Activated T-helper 1 cell treated with anti-CD3 and anti-CD28 coated beads, Interleukin-12 subunit alpha, Interleukin-12 subunit beta, Interleukin-2, Interleukin-4 antibody, amounts not matched to agents 30 ng/mL and 10 ng/mL and 1 ng/mL, durations not matched to agents 14 hours and 24 hours and 36 hours (primary cell): ENCODE results near the gene DMRTB1. TPM values are rescaled to one million over a fixed set of nuclear protein-coding genes. Genes with fewer than 3 reads are reported as not detected.

Experiments
- DNase-seq: peaks from one replicate; pipeline ENCODE4 v3.0.0; 2021; ENCODE audit warnings: low spot score
- H3K27ac Mint-ChIP-seq: one replicate; pipeline ENCODE4 v1.8.0; 2021; ENCODE audit warnings: mild to moderate bottlenecking, mixed read lengths
- H3K27me3 Mint-ChIP-seq: one replicate; pipeline ENCODE4 v1.8.0; 2022; ENCODE audit warnings: mild to moderate bottlenecking, moderate library complexity, mixed read lengths; ENCODE audit not compliant: insufficient read depth
- H3K36me3 Mint-ChIP-seq: one replicate; pipeline ENCODE4 v1.8.0; 2021; ENCODE audit warnings: low read depth, mixed read lengths
- H3K4me1 Mint-ChIP-seq: one replicate; pipeline ENCODE4 v1.8.0; 2021; ENCODE audit warnings: low read depth, mixed read lengths
- H3K4me3 Mint-ChIP-seq: one replicate; pipeline ENCODE4 v1.8.0; 2021; ENCODE audit warnings: mild to moderate bottlenecking, moderate library complexity, mixed read lengths
- H3K9me3 Mint-ChIP-seq: one replicate; pipeline ENCODE4 v1.8.0; 2021; ENCODE audit warnings: mixed read lengths
- intact Hi-C: fragments of 100-400 bp; cut with micrococcal nuclease; formaldehyde crosslinking; loops from one replicate; pipeline ENCODE4 v1.15.1; 2024
- total RNA-seq: library from RNA; stranded (reverse); gene quantifications from 2 replicates; pipeline ENCODE4 v1.2.3, GENCODE V29; 2022

Gene DMRTB1
- total RNA-seq, 1 donor from 2014 or later = not detected

GRCh38 chr1:53461323-53462044 lies 2.3 kb downstream of the DMRTB1 start:
- H3K4me3 Mint-ChIP-seq = no peak overlapping the region
- no peak overlapping the region for H3K27ac Mint-ChIP-seq
- intact Hi-C loops = no loop called here
- no peaks in the 10 kb centered on the region for H3K4me1 Mint-ChIP-seq
- no peaks in the 10 kb centered on the region for H3K36me3 Mint-ChIP-seq
- no peak for DNase-seq
- H3K9me3 Mint-ChIP-seq = no peaks in the 10 kb centered on the region
- no peaks in the 10 kb centered on the region for H3K27me3 Mint-ChIP-seq

DNA sequence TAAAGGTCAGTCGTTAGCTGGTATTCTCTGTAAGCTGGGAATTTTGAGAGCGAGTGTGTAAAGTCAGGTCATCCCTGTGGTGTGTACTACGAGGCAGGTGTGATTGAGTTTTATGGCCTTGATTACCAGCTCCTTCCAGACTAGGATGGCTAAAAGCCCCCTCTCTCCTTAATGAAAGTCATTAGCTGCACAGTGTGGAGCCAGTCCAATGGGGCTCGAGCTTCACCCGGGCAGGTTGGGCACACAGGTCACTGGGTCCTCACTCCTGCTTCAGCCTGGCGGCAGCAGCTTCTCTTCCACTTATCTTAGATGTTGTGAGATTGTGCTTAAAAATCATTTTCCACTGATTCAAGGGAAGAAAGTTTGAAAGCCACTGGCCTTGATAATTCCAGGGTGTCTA lies 3.0 kb downstream of the DMRTB1 start:
- Mint-ChIP-seq H3K4me3 (no peak overlapping the region), H3K27me3 (no peaks in the 10 kb centered on the region), H3K4me1 (no peaks in the 10 kb centered on the region), H3K36me3 (no peaks in the 10 kb centered on the region), H3K27ac (no peak overlapping the region), H3K9me3 (no peaks in the 10 kb centered on the region)
- no peak for DNase-seq
- intact Hi-C loops = no loop called here

DNA sequence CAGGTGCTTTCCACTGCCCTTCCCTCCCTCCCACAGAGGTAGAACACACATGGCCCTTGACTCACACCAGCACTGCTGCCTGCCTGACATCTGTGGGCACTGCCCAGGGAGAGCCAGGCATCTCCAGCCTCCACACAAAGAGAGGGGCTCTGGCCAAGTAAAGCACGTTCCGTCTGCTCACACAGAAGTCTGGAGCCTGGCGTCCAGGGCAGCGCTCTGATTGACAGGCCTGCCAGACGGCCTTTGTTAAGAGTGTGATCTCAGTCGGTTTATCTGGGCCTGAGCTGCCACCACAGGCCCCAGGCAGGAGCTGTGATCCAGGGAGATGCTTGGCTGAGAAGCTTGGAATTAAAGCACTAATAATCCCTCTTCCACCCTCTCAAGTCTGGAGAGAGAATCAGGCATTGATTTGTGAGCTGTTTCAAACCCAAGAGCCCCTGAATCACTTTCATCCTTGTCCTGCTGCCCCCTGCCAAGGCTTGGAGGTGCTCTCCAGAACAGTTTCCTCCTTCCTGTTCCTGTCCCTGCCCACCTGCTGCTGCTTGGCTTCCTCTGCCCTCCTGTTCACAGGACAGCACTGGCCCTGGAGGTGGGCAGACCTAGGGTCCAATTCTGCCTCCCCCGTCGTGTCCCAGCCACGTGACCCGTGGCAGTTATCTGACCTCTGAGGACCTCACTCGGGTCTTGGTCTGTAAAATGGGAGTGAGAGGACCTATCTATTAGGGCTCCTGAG lies 3.7 kb downstream of the DMRTB1 start:
- Mint-ChIP-seq H3K36me3 (no peaks in the 10 kb centered on the region), H3K4me1 (no peaks in the 10 kb centered on the region), H3K9me3 (no peaks in the 10 kb centered on the region), H3K27me3 (peaks cover 3% of the 10 kb centered on the region), H3K27ac (no peak overlapping the region), H3K4me3 (no peak overlapping the region)
- no peak for DNase-seq
- intact Hi-C loops = no loop called here

GRCh38 chr1:53463961-53464899 lies 5.0 kb downstream of the DMRTB1 start:
- no peak for DNase-seq
- H3K9me3 Mint-ChIP-seq = no peaks in the 10 kb centered on the region
- intact Hi-C loops = no loop called here
- H3K4me1 Mint-ChIP-seq = no peaks in the 10 kb centered on the region
- H3K27me3 Mint-ChIP-seq = peaks cover 3% of the 10 kb centered on the region
- H3K4me3 Mint-ChIP-seq = no peak overlapping the region
- no peaks in the 10 kb centered on the region for H3K36me3 Mint-ChIP-seq
- H3K27ac Mint-ChIP-seq = no peak overlapping the region

DNA sequence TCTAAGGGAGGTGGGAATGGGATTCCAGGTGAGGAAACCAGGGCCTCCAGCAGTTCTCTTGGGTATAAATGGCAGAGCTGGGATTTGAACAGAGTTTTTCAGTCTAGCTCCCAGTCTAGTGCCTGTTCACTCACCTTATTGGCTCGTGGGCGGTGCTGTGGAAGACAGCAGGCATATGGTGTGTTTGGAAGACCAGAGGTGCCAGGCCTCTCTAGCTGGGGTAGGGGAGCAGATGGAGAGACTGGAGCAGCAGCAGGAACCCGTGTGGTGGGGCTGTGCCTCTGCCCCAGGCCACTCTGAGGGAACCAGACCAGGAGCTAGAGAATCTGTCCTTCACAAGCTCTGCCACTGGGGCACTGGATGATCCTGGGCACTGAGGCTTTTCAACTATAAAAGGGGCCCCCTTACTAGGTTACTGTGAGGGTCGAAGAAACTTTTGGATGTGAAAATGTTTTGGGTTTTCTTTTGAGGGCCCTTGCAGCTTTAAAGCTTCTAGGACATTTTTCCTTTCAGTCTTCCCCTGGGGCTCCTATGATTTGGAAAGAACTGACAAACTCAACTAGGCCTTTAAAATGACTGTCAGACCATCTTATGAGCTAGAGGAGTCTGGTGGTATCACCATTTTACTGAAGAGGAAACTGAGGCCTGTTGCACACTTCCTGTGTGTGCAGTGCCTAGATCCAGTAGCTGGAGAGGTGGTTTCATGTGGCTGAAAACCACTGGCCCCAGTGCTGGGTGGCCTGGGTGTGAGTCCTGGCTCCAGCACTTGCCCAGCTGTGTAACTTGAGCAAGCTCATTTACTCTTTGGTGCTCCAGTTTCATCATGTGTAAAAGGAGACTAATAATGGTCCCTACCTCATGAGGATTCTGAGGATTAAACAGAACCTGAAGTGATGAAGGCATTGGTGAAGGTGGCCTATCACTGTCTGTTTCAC lies 6.1 kb downstream of the DMRTB1 start:
- H3K27ac Mint-ChIP-seq = no peak overlapping the region
- H3K9me3 Mint-ChIP-seq = no peaks in the 10 kb centered on the region
- no peak overlapping the region for H3K4me3 Mint-ChIP-seq
- DNase-seq = no peak
- H3K36me3 Mint-ChIP-seq = no peaks in the 10 kb centered on the region
- intact Hi-C loops = no loop called here
- no peaks in the 10 kb centered on the region for H3K4me1 Mint-ChIP-seq
- peaks cover 3% of the 10 kb centered on the region for H3K27me3 Mint-ChIP-seq

- Mint-ChIP-seq H3K27ac (no peak overlapping the region), H3K4me3 (no peak overlapping the region), H3K4me1 (no peaks in the 10 kb centered on the region), H3K36me3 (no peaks in the 10 kb centered on the region), H3K9me3 (no peaks in the 10 kb centered on the region), H3K27me3 (peaks cover 3% of the 10 kb centered on the region)
- no peak for DNase-seq
- intact Hi-C loops = no loop called here
Measured at GRCh38 chr1:53467391-53467790, 8.2 kb downstream of the DMRTB1 start.

GRCh38 chr1:53468374-53468773 lies 9.2 kb downstream of the DMRTB1 start:
- no peak overlapping the region for H3K4me3 Mint-ChIP-seq
- H3K9me3 Mint-ChIP-seq = no peaks in the 10 kb centered on the region
- intact Hi-C loops = no loop called here
- no peak for DNase-seq
- H3K36me3 Mint-ChIP-seq = no peaks in the 10 kb centered on the region
- H3K27me3 Mint-ChIP-seq = peaks cover 3% of the 10 kb centered on the region
- H3K4me1 Mint-ChIP-seq = no peaks in the 10 kb centered on the region
- no peak overlapping the region for H3K27ac Mint-ChIP-seq

DNA sequence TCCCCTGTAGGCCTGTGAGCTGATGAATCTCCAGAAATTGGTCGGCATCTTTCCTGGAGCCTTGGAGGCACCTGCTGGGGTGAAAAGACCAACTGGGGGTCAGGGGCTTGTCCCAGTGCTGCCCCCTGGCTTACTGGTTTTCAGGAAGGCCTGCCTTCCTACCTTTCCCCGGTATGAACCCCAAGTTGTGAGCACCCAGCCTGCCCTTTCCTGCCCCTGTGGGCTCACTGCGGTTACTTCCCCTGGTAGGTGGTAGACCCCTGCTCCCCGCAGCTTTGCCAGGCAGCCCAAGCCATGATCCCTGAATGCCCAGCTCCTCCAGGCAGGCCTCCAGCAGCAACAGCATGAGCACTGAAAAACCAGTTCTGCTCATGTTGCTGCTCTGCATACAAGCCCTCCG lies 10.2 kb downstream of the DMRTB1 start:
- H3K9me3 Mint-ChIP-seq = no peaks in the 10 kb centered on the region
- no peaks in the 10 kb centered on the region for H3K36me3 Mint-ChIP-seq
- peaks cover 4% of the 10 kb centered on the region for H3K27me3 Mint-ChIP-seq
- no peak for DNase-seq
- no peak overlapping the region for H3K27ac Mint-ChIP-seq
- intact Hi-C loops = no loop called here
- no peaks in the 10 kb centered on the region for H3K4me1 Mint-ChIP-seq
- no peak overlapping the region for H3K4me3 Mint-ChIP-seq

GRCh38 chr1:53470155-53470554 lies 11.0 kb downstream of the DMRTB1 start:
- peaks cover 6% of the 10 kb centered on the region for H3K27me3 Mint-ChIP-seq
- intact Hi-C loops = no loop called here
- no peaks in the 10 kb centered on the region for H3K9me3 Mint-ChIP-seq
- DNase-seq = no peak
- H3K27ac Mint-ChIP-seq = no peak overlapping the region
- no peaks in the 10 kb centered on the region for H3K4me1 Mint-ChIP-seq
- H3K4me3 Mint-ChIP-seq = no peak overlapping the region
- H3K36me3 Mint-ChIP-seq = no peaks in the 10 kb centered on the region

DNA sequence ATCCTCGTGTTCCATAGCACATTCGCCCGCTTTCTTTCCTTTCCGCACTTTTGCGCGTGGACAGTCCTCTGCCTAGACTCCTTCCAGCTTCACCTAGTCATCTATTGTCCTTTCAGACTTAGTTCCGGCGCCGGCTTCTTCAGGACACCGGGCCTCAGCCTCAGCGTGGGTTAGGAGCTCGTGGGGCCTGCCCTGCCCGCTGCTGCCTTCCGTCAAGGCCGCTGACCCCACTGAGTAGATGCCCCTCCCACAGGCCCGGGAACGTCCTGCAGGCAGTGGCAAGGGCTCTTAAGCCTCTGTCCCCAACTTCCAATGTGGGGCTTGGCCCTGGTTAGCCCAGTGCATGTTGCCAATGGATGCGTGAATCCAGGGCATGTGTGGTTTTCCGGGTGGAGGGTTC lies 11.4 kb downstream of the DMRTB1 start:
- Mint-ChIP-seq H3K36me3 (no peaks in the 10 kb centered on the region), H3K27ac (no peak overlapping the region), H3K4me3 (no peak overlapping the region), H3K9me3 (no peaks in the 10 kb centered on the region), H3K4me1 (no peaks in the 10 kb centered on the region), H3K27me3 (peaks cover 6% of the 10 kb centered on the region)
- intact Hi-C loops = no loop called here
- DNase-seq = no peak

DNA sequence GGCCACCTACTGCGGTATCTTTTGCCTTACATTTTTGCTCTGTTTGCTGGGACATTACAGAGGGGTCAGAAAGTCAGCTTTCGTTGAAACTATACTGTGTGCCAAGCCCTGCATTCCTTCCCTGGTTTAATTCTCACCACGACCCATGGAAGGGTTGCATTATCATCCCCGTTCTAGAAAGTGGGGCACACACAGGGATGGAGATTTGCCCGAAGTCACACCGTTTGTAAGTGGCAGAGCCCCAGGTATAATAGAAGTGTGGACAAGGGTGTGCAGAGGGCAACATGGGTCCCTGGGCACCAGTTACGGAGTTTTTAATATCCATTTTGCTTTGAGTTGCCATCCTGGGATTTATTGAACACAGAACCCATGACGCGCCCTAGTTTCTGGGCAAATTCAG lies 11.8 kb downstream of the DMRTB1 start:
- Mint-ChIP-seq H3K9me3 (no peaks in the 10 kb centered on the region), H3K36me3 (no peaks in the 10 kb centered on the region), H3K27ac (no peak overlapping the region), H3K4me3 (no peak overlapping the region), H3K4me1 (no peaks in the 10 kb centered on the region), H3K27me3 (peaks cover 6% of the 10 kb centered on the region)
- no peak for DNase-seq
- intact Hi-C loops = no loop called here

DNA sequence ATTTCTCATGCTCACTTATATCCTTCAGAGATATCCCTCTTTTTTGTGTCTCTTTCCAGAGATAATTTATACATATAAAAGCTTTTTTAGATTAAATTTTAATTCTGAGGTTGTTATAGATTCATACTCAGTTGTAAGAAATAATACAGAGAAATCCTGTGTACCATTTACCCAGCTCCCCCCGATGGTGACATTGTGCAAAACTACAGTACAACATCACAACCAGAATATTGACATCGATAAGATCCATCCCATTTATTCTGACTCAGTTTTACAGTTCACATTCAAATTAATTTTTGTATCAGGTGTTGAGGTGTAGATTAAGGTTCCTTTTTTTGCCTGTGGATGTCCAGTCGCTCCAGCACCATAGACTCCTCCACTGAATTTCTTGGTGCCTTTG lies 14.3 kb downstream of the DMRTB1 start:
- Mint-ChIP-seq H3K27me3 (peaks cover 3% of the 10 kb centered on the region), H3K36me3 (no peaks in the 10 kb centered on the region), H3K9me3 (no peaks in the 10 kb centered on the region), H3K4me1 (no peaks in the 10 kb centered on the region), H3K27ac (no peak overlapping the region), H3K4me3 (no peak overlapping the region)
- no peak for DNase-seq
- intact Hi-C loops = loop anchor here (1.0 to 2.0 kb wide), 2 partner anchors 147 to 195 kb away; no protein-coding TSS in a partner anchor
